HuH-7 (cell line): ENCODE results near the gene RGS2.

Experiments
- DNase-seq: peaks from one replicate; pipeline ENCODE4 v3.0.0; 2011; ENCODE audit warnings: low spot score

The RGS2 gene

DNA sequence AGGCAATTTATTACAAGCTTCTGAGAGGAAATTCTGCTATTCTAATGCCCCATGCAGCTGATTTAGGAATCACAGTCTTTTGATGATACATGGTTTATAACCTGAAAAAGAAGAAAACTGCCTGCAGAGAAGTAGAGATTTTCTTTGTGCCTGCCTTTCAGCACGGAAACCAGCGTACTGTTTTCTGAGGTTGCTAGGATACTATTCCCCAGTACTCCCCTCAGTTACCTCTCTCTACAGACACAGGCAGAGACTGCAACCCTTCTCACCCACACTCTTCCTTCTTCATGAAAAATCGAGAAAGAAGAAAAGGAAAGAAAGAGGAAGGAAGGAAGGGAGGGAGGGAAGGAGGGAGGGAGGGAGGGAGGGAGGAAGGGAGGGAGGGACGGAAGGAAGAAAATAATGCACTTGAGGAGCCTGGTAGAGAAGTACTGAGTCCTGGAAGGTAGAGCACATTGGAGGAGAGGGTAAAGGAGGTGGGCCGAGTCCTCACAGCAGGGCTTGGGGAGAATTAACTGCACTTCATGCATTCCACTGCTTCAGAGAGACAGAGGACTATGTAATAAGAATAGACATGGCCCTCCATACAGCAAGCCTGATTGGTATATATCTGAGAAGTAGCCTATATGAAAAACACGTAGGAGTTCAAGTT is 21.9 kb downstream of the RGS2 start:
- no peak for DNase-seq

DNA sequence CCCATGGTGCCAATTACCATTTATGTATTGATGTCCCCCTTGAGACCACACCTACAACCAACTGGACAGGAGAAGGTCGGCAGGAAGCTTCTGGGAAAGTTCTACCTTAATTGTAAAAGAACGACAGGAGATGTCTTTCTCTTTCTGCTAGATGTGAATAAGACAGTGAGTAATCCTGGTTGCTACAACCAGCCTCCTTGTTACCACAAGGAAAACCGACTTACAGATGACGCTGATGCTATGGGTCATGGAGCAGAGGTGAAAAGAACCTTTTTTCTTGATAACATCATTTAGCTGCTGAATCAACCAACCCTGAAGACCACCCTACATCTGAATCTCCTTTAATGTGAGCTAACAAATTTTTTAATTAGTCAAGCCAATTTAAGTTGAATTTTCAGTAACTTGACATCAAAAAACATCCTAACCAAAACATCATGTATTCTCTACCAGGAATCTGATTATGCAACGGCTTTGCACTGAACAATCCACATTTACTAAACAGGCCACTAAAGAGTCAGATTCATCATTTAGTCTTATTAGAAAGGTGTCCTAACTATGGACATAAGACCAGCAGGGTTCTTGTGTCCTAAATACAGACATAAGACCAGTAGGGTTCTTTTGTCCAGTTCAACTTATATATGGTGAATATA is 23.0 kb downstream of the RGS2 start:
- DNase-seq = no peak

DNA sequence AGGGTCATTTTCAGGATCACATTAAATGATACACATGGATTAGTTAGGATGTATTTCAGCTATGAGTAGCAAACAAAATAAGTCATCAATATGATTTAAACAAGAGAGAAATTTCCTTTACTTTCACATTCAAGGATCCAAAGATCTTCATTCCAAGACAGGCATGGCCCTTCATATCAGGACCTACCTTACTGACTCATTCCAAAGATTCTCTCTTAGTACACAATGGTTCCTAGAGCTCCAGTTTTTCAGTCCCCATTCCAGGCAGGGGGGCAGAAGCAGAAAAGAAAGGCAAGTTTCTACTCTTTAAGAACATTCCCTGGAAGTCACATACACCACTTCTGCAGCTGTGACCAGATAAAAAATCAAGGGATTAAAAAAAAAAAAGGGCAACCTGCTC is 23.7 kb downstream of the RGS2 start:
- no peak for DNase-seq

DNA sequence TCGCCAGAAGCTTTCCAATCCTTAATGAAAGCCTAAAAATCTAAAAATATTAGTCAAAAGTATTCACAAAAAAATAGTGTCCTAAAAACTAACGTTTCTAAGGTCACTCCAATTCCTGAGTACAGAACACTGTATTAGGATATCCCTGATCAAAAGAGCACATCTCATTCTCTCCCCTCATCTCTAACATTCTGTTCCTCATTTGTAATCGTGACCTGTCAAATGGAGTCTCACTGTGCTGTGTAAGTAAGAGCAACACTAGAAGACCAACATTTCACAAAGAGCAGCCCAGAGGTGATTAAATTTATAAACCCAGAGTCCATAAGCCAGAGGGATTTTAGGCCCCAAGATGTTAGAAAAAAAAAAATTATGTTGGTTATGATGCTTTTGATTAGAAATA is 26.3 kb downstream of the RGS2 start:
- no peak for DNase-seq

DNA sequence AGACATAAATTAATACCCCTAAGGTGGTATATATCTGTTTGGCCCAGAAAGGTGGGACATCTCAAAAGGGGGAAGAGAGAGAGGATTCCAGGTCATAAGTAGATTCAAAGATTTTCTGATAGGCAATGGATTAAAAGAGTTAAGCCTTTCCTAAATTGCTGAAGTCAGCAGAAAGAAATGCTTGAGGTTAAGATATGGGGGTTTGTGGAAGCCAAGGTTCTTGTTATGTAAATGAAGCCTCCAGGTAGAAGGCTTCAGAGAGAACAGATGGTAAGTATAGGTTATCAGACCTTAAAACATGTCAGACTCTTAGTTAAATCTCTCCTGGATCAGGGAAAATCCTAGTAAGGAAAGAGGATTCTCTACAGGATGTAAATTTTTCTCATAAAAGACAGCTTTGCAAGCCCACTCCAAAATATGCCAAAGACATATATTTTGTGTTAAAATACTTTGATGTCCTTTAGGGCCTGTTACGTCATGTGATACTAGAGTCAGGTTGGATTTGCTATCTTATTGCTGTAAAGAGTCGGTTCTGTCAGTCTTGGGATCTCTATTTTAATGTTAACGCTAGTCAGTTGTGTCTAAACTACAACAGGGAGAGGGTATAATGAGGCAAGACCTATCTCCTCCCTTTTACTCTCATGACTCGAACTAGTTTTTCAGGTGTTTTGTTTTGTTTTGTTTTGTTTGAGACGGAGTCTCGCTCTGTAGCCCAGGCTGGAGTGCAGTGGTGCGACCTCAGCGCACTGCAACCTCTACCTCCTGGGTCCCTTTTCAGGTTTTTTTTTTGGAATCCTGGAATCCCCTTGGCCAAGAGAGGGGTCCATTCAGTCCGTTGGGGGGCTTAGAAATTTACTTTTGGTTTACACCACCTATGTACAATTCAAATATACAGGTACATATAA is 30.6 kb downstream of the RGS2 start:
- DNase-seq = no peak

DNA sequence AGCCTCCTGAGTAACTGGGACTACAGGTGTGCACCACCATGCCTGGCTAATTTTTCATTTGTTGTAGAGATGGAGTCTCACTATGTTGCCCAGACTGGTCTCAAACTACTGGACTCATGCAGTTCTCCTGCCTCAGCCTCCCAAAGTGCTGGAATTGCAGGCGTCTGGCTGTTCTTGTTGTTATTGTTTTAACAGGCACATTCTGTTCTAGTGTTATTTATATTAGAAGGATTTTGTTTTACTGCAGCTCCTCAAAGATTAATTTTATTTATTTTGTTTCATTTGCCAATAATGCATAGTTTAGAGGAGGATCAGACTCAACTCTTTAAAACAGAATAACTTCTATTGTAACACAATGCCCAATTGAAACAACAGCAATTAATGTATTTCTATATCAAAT is 35.5 kb downstream of the RGS2 start:
- DNase-seq = no peak

DNA sequence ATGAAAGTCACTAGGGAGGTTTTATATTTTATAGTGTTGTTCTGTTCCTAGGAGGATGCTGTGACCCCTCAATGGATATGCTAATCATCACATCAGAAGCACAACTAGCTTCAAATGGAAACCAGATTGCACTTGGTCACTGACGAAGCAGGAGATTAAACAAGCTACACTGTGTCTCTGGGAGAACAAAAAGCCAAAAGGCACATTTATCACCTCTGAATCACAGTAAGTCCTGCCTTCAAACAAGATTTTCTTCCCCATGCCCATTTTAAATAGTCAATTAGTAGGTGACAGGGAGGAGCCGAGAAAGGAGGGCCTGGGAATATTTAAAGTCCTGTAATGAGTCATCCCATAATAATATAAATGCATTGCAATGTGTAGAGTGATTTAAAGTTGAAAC is 38.1 kb downstream of the RGS2 start:
- DNase-seq = no peak

DNA sequence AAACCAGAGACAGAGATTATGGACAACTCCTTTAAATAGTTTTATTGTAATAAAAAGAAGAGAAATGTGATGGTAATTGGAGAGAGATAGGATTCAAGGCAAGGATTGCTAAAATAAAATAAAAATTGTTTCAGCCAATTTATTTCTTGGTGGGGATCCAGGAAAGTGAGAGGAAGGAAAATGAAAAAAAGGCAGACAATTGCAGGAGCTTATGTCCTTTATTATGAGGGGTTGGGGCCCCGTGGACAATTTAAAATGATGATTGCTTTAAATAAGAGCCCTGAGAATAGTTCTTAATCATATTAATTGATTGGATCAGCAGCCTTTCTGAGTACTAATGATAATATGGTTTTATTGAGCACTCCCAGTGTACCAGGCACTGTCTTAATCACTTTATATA is 40.2 kb downstream of the RGS2 start:
- no peak for DNase-seq

DNA sequence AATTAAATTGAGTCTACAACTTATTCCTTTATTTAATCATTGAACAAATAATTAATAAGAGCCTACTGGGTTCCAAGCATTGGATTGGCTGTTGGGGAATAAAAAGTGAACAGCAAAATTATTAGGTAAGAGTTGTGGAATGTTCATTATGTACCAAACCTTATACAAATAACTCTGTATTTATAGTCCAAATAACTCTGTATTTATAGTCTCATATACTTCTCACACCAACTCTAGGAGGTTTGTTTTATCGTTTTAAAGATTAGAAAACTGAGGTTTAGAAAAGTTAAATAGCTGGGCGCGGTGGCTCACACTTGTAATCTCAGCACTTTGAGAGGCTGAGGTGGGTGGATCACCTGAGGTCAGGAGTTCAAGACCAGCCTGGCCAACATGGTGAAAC is 40.6 kb downstream of the RGS2 start:
- no peak for DNase-seq

DNA sequence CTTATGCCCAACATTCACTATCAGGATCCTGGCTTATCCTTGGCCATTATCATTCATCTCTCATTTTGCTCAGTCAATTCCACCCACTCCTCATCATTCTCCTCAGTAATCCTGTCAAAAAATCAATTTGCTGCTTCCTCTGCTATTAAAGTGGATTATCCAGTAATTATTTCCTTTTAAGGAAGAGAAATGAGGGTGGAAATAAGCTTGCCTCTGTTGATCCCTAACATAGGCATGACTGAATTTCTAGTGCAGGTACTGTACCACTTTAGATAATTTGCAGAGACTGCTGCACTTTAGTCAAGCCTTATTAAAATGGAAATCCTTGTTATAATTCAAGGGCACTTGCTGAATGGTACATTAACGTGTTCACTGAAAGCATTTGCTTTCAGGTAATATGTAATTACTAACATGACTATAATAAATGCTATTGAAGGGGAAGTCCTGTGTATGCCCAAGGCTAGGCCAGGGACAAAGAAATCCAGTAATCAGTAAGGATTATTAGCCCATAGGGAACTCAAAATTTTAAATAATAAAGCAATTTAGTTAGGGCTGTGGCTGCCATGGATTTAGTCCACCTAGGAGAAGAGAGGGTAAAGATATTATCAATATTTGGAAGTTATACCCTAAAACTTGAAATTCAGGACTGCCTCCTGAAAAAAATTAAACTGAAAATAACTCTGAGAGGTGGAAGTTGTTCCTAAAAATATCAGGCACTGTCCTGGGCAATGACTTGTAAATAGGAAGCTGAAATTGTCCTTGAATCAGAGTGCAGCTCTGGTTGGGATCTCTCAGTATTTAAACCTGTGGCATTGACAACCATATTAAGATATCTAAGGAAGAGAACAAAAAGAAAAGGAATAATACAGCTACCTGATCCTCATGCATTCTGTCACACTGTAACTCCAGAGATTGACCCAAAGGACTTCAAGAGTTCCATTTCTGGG is 43.4 kb downstream of the RGS2 start:
- DNase-seq = no peak

DNA sequence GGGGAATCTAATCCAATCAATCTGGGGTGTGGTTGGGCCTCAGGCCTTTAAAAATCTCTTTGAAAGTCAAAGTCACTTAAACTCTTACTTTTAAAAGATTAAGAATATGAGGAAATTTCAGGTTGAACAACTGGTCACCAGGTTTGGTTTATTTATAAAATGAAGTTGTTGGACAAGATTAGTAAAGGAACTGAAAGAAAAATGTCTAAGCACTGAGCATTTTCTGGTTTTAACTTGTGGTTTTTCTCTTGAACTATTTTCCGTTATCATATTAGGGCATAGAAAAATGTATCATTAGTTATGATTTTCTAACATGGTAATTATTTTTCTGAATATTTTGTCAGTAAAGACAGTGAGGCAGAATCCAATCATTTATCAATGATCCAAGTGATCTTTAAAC is 49.6 kb downstream of the RGS2 start:
- DNase-seq = no peak

DNA sequence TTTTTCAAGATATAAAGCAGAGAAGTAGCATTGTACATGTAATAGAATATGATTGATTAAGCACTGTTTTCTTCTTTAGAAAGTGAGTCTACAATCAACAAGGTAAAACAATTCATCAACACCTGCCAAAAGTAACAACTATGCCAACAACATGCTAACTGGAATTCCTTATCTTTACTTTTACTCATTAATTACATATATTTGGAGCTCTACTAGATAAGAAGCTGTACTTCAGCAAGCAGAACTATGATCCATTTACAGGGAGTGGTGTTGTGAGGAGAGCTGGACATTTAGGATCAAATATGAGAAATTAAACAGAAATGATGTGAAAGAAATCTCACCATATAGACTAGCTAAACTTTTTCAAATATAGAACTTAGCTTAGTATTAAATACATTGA is 51.0 kb downstream of the RGS2 start:
- no peak for DNase-seq

DNA sequence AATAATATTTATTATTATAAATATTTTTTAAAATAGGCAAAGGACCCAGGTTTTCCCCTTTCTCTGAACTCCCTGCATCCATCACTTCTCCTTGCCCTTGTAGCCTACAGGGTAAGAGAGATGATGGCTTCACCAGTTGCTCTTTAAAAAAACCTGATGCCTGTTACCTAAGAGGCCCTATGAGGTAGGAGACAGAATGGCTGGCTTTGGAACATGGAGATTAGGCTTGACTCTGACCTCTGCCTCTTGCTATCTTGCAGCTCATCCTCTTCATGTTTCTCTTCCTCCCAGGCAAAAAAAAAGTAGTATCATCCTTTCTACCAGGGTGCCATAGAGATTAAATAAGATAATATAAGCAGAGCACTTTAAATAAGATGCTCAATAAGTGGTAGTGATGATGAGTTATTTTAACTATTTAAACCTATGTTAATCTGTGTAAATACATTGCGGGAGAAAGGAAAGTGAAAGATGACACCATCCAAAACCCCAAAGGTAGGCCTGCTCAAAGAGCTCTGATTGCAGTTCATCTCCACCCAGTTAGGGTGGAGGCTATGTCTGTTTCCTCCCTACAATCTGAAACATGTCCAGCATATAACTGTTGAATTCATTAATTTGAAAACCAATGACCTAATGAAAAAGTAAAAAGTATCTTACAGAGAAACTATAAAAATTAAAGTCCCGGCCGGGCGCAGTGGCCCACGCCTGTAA is 51.8 kb downstream of the RGS2 start:
- DNase-seq = no peak

DNA sequence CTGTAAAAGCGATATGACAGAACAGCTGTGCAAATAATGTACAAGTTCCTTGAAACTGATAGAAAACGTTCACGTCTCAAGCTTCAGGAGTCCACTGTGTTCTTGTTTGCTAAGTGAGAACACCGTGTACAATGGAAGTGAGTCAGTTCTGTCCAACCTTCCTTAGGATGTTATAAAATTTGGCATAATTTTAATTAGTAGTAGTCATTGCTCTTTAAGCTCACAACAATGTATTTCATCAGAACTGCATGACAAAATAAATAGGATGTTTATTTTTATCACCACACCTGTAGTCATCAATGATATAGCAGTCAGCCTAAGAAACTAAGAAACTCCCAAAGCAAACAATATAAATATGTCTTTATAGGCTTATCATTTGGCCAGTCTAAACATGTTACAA is 53.0 kb downstream of the RGS2 start:
- DNase-seq = no peak
